ENCODE data around the gene TP53I13. TPM values are rescaled to one million over a fixed set of nuclear protein-coding genes. Genes with fewer than 3 reads are reported as not detected.

The TP53I13 gene
- total and polyA plus RNA-seq, 2 of the 13 experiments (the other 11 are each of a cell fraction or from before 2014, with no cell fraction given) = 16.9 to 25.7 TPM

- TF ChIP-seq POLR2G (IDR thresholded peaks at IDR 0.05; ENCODE audit: low read depth, low read length) (no peak; the same call in 1 of the 2 replicates), AKAP8 (CRISPR knock-in tag; IDR thresholded peaks at IDR 0.05) (0 out of 2 replicates have a peak, but pooled peaks have one; percentile 34), BHLHE40 (IDR thresholded peaks at IDR 0.05; ENCODE audit: low read length) (no peak), KDM2A (CRISPR knock-in tag; IDR thresholded peaks at IDR 0.05; ENCODE audit: borderline replicate concordance, low read depth) (peak; percentile 93), ZNF569 (CRISPR knock-in tag; IDR thresholded peaks at IDR 0.05; ENCODE audit: borderline replicate concordance) (no peak), SIN3A (IDR thresholded peaks at IDR 0.05; ENCODE audit: borderline replicate concordance, low read depth, low read length) (no peak; the same call in 1 of the 2 replicates), FOXM1 (CRISPR knock-in tag; IDR thresholded peaks at IDR 0.05) (no peak), PHF20 (CRISPR knock-in tag; IDR thresholded peaks at IDR 0.05) (peak; percentile 19; the same call in 1 of the 2 replicates), ZNF747 (CRISPR knock-in tag; IDR thresholded peaks at IDR 0.05; ENCODE audit: borderline replicate concordance) (0 out of 2 replicates have a peak, but pooled peaks have one; percentile 25), AGO2 (optimal IDR thresholded peaks at IDR 0.05; ENCODE audit: low read depth, low read length) (no peak), ZNF354B (CRISPR knock-in tag; IDR thresholded peaks at IDR 0.05) (no peak), ARHGAP35 (CRISPR knock-in tag; IDR thresholded peaks at IDR 0.05; ENCODE audit: borderline replicate concordance) (no peak; the same call in 1 of the 2 replicates)
- TF ChIP-seq, protein P1, sequence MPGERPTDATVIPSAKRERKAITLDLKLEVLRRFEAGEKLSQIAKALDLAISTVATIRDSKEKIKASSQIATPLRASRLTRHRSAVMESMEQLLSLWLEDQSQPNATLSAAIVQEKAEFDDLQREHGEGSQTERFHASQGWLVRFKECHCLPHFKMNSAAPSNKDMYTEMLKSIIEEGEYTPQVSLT (CRISPR knock-in tag; IDR thresholded peaks at IDR 0.05; ENCODE audit: borderline replicate concordance, low read depth) = no peak
- TF ChIP-seq, protein P2, sequence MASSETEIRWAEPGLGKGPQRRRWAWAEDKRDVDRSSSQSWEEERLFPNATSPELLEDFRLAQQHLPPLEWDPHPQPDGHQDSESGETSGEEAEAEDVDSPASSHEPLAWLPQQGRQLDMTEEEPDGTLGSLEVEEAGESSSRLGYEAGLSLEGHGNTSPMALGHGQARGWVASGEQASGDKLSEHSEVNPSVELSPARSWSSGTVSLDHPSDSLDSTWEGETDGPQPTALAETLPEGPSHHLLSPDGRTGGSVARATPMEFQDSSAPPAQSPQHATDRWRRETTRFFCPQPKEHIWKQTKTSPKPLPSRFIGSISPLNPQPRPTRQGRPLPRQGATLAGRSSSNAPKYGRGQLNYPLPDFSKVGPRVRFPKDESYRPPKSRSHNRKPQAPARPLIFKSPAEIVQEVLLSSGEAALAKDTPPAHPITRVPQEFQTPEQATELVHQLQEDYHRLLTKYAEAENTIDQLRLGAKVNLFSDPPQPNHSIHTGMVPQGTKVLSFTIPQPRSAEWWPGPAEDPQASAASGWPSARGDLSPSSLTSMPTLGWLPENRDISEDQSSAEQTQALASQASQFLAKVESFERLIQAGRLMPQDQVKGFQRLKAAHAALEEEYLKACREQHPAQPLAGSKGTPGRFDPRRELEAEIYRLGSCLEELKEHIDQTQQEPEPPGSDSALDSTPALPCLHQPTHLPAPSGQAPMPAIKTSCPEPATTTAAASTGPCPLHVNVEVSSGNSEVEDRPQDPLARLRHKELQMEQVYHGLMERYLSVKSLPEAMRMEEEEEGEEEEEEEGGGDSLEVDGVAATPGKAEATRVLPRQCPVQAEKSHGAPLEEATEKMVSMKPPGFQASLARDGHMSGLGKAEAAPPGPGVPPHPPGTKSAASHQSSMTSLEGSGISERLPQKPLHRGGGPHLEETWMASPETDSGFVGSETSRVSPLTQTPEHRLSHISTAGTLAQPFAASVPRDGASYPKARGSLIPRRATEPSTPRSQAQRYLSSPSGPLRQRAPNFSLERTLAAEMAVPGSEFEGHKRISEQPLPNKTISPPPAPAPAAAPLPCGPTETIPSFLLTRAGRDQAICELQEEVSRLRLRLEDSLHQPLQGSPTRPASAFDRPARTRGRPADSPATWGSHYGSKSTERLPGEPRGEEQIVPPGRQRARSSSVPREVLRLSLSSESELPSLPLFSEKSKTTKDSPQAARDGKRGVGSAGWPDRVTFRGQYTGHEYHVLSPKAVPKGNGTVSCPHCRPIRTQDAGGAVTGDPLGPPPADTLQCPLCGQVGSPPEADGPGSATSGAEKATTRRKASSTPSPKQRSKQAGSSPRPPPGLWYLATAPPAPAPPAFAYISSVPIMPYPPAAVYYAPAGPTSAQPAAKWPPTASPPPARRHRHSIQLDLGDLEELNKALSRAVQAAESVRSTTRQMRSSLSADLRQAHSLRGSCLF (CRISPR knock-in tag; IDR thresholded peaks at IDR 0.05; ENCODE audit: borderline replicate concordance) = no peak
- TF ChIP-seq, protein P3, sequence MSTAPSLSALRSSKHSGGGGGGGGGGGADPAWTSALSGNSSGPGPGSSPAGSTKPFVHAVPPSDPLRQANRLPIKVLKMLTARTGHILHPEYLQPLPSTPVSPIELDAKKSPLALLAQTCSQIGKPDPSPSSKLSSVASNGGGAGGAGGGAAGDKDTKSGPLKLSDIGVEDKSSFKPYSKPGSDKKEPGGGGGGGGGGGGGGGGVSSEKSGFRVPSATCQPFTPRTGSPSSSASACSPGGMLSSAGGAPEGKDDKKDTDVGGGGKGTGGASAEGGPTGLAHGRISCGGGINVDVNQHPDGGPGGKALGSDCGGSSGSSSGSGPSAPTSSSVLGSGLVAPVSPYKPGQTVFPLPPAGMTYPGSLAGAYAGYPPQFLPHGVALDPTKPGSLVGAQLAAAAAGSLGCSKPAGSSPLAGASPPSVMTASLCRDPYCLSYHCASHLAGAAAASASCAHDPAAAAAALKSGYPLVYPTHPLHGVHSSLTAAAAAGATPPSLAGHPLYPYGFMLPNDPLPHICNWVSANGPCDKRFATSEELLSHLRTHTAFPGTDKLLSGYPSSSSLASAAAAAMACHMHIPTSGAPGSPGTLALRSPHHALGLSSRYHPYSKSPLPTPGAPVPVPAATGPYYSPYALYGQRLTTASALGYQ (CRISPR knock-in tag; IDR thresholded peaks at IDR 0.05) = 0 out of 2 replicates have a peak, but pooled peaks have one; percentile 34
- TF ChIP-seq, protein P4, sequence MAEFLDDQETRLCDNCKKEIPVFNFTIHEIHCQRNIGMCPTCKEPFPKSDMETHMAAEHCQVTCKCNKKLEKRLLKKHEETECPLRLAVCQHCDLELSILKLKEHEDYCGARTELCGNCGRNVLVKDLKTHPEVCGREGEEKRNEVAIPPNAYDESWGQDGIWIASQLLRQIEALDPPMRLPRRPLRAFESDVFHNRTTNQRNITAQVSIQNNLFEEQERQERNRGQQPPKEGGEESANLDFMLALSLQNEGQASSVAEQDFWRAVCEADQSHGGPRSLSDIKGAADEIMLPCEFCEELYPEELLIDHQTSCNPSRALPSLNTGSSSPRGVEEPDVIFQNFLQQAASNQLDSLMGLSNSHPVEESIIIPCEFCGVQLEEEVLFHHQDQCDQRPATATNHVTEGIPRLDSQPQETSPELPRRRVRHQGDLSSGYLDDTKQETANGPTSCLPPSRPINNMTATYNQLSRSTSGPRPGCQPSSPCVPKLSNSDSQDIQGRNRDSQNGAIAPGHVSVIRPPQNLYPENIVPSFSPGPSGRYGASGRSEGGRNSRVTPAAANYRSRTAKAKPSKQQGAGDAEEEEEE (CRISPR knock-in tag; IDR thresholded peaks at IDR 0.05; ENCODE audit: borderline replicate concordance) = no peak
- TF ChIP-seq, protein P5, sequence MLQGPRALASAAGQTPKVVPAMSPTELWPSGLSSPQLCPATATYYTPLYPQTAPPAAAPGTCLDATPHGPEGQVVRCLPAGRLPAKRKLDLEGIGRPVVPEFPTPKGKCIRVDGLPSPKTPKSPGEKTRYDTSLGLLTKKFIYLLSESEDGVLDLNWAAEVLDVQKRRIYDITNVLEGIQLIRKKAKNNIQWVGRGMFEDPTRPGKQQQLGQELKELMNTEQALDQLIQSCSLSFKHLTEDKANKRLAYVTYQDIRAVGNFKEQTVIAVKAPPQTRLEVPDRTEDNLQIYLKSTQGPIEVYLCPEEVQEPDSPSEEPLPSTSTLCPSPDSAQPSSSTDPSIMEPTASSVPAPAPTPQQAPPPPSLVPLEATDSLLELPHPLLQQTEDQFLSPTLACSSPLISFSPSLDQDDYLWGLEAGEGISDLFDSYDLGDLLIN (CRISPR knock-in tag; IDR thresholded peaks at IDR 0.05; ENCODE audit: borderline replicate concordance) = no peak
Measured at GRCh38 chr17:29591737-29592608, 23.5 kb downstream of the TP53I13 start (continued).

All from HepG2 (cell line).